ENCODE data around the gene SP3. TPM values are rescaled to one million over a fixed set of nuclear protein-coding genes. Genes with fewer than 3 reads are reported as not detected.

The SP3 gene
- total and polyA plus RNA-seq, 9 of the 15 experiments (the other 6 are each of a cell fraction or from before 2014, with no cell fraction given), result 12.0 to 106 (median 74.9) TPM

DNA sequence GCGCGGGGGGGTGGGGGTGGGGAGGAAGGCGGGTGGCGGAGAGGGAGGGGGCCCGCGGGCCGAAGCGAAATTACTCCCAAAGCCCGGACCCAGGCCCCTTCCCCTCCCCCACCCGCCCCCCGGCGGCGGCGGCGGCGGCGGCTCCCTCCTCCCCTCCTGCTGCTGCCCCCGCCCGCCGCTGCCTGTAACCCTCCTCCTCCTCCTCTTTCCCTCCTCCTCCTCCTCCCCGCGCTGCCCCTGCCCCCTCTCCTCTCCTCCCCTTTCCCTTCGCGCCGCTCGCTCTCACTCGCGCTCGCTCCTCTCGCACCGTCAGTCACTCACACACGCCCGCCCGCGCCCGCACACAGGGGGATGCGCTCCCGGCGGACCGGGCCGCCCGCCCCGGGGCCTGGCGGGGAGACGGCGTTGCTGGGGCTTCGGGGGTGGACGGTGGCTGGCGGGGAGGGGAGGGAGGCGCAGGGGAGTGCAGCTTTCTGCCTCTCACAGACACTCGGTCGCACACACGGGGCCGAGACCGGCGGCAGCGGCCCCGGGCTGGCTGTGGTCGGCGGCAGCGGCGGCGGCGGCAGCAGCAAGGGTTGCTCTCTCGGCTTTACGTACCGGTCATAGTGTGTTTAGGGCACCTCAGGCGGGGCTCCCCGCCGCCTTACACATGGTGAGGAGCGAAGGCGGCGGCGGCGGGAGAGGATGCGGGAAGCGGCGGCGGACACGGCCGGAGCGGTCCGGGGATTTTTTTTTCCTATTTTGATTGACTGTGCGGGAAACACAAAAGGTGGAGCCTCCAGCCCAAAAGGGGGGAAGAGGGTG, 405 bp downstream of the SP3 start (continued):
- TF ChIP-seq PHF8 (IDR thresholded peaks at IDR 0.05; ENCODE audit: borderline replicate concordance, low read length) (peak; percentile 58; the same call in 1 of the 2 replicates), CBFA2T3 (IDR thresholded peaks at IDR 0.05) (no peak), CEBPG (CRISPR knock-in tag; IDR thresholded peaks at IDR 0.05) (no peak), CEBPG (tag; conservative IDR thresholded peaks at IDR 0.05 in 1 of 2, IDR thresholded peaks at IDR 0.05 in 1 of 2) (no peak), FIP1L1 (IDR thresholded peaks at IDR 0.05; ENCODE audit: low read depth, low read length, poor library complexity, severe bottlenecking) (peak; percentile 89), ASH1L (IDR thresholded peaks at IDR 0.05; ENCODE audit: borderline replicate concordance, low read depth, partially characterized antibody) (no peak), MTA2 (IDR thresholded peaks at IDR 0.05; ENCODE audit: low read depth) (no peak), RFX7 (CRISPR knock-in tag; IDR thresholded peaks at IDR 0.05) (no peak), ZNF239 (CRISPR knock-in tag; IDR thresholded peaks at IDR 0.05) (no peak), BRD4 (IDR thresholded peaks at IDR 0.05) (peak; percentile 95), U2AF1 (optimal IDR thresholded peaks at IDR 0.05; ENCODE audit: low read depth, low read length) (peak; percentile 30), TEAD4 (IDR thresholded peaks at IDR 0.05; ENCODE audit: low read length) (no peak), TEAD4 (CRISPR knock-in tag; IDR thresholded peaks at IDR 0.05; ENCODE audit: borderline replicate concordance) (no peak), OTX1 (CRISPR knock-in tag; IDR thresholded peaks at IDR 0.05) (peak; percentile 94), ZNF668 (CRISPR knock-in tag; IDR thresholded peaks at IDR 0.05) (no peak), HNRNPLL (IDR thresholded peaks at IDR 0.05; ENCODE audit: low read depth, low read length, poor library complexity, severe bottlenecking) (peak; percentile 78), MTA1 (IDR thresholded peaks at IDR 0.05; ENCODE audit: borderline replicate concordance) (no peak)
- TF ChIP-seq, protein P1, sequence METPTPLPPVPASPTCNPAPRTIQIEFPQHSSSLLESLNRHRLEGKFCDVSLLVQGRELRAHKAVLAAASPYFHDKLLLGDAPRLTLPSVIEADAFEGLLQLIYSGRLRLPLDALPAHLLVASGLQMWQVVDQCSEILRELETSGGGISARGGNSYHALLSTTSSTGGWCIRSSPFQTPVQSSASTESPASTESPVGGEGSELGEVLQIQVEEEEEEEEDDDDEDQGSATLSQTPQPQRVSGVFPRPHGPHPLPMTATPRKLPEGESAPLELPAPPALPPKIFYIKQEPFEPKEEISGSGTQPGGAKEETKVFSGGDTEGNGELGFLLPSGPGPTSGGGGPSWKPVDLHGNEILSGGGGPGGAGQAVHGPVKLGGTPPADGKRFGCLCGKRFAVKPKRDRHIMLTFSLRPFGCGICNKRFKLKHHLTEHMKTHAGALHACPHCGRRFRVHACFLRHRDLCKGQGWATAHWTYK (CRISPR knock-in tag; IDR thresholded peaks at IDR 0.05), result peak; percentile 50; the same call in 1 of the 2 replicates
- TF ChIP-seq, protein P2, sequence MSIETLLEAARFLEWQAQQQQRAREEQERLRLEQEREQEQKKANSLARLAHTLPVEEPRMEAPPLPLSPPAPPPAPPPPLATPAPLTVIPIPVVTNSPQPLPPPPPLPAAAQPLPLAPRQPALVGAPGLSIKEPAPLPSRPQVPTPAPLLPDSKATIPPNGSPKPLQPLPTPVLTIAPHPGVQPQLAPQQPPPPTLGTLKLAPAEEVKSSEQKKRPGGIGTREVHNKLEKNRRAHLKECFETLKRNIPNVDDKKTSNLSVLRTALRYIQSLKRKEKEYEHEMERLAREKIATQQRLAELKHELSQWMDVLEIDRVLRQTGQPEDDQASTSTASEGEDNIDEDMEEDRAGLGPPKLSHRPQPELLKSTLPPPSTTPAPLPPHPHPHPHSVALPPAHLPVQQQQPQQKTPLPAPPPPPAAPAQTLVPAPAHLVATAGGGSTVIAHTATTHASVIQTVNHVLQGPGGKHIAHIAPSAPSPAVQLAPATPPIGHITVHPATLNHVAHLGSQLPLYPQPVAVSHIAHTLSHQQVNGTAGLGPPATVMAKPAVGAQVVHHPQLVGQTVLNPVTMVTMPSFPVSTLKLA (conservative IDR thresholded peaks at IDR 0.05), result peak in 1 of 2 experiments; percentile 8; a peak in 2 of 4 replicates
- TF ChIP-seq, protein P3, sequence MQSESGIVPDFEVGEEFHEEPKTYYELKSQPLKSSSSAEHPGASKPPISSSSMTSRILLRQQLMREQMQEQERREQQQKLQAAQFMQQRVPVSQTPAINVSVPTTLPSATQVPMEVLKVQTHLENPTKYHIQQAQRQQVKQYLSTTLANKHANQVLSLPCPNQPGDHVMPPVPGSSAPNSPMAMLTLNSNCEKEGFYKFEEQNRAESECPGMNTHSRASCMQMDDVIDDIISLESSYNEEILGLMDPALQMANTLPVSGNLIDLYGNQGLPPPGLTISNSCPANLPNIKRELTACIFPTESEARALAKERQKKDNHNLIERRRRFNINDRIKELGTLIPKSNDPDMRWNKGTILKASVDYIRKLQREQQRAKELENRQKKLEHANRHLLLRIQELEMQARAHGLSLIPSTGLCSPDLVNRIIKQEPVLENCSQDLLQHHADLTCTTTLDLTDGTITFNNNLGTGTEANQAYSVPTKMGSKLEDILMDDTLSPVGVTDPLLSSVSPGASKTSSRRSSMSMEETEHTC (IDR thresholded peaks at IDR 0.05), result 0 out of 2 replicates have a peak, but pooled peaks have one; percentile 2
- TF ChIP-seq, protein P4, sequence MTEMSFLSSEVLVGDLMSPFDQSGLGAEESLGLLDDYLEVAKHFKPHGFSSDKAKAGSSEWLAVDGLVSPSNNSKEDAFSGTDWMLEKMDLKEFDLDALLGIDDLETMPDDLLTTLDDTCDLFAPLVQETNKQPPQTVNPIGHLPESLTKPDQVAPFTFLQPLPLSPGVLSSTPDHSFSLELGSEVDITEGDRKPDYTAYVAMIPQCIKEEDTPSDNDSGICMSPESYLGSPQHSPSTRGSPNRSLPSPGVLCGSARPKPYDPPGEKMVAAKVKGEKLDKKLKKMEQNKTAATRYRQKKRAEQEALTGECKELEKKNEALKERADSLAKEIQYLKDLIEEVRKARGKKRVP (CRISPR knock-in tag; IDR thresholded peaks at IDR 0.05), result 0 out of 2 replicates have a peak, but pooled peaks have one; percentile 21
- TF ChIP-seq, protein P5, sequence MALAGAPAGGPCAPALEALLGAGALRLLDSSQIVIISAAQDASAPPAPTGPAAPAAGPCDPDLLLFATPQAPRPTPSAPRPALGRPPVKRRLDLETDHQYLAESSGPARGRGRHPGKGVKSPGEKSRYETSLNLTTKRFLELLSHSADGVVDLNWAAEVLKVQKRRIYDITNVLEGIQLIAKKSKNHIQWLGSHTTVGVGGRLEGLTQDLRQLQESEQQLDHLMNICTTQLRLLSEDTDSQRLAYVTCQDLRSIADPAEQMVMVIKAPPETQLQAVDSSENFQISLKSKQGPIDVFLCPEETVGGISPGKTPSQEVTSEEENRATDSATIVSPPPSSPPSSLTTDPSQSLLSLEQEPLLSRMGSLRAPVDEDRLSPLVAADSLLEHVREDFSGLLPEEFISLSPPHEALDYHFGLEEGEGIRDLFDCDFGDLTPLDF (CRISPR knock-in tag; IDR thresholded peaks at IDR 0.05), result no peak

All from K562 (cell line).